ENCODE data around the gene DIP2B.

Gene DIP2B

GRCh38 chr12:50636505-50636904 lies 131.7 kb downstream of the DIP2B start:
- DNase-seq (ENCODE audit: low spot score): no peak

- no peak for DNase-seq (ENCODE audit: low spot score)
Measured at GRCh38 chr12:50637870-50638481, 133.2 kb downstream of the DIP2B start.

GRCh38 chr12:50638482-50638880 lies 133.7 kb downstream of the DIP2B start:
- no peak for DNase-seq (ENCODE audit: low spot score)

- no peak for DNase-seq (ENCODE audit: low spot score)
Measured at GRCh38 chr12:50639721-50640120, 134.9 kb downstream of the DIP2B start.

GRCh38 chr12:50640321-50640939 lies 135.6 kb downstream of the DIP2B start:
- no peak for DNase-seq (ENCODE audit: low spot score)

GRCh38 chr12:50641566-50641965 lies 136.8 kb downstream of the DIP2B start:
- no peak for DNase-seq (ENCODE audit: low spot score)

- no peak for DNase-seq (ENCODE audit: low spot score)
Measured at GRCh38 chr12:50642035-50642451, 137.3 kb downstream of the DIP2B start.

- DNase-seq (ENCODE audit: low spot score): no peak
Measured at GRCh38 chr12:50642761-50643160, 138.0 kb downstream of the DIP2B start.

- DNase-seq (ENCODE audit: low spot score): no peak
Measured at GRCh38 chr12:50647031-50647430, 142.2 kb downstream of the DIP2B start.

GRCh38 chr12:50647479-50647878 lies 142.7 kb downstream of the DIP2B start:
- no peak for DNase-seq (ENCODE audit: low spot score)

- DNase-seq (ENCODE audit: low spot score): no peak
Measured at GRCh38 chr12:50650285-50650684, 145.5 kb downstream of the DIP2B start.

- no peak for DNase-seq (ENCODE audit: low spot score)
Measured at GRCh38 chr12:50655374-50655921, 150.7 kb downstream of the DIP2B start.

GRCh38 chr12:50659260-50659659 lies 154.5 kb downstream of the DIP2B start:
- no peak for DNase-seq (ENCODE audit: low spot score)

- no peak for DNase-seq (ENCODE audit: low spot score)
Measured at GRCh38 chr12:50659690-50660424, 155.1 kb downstream of the DIP2B start.

- no peak for DNase-seq (ENCODE audit: low spot score)
Measured at GRCh38 chr12:50660425-50660822, 155.6 kb downstream of the DIP2B start.

- DNase-seq (ENCODE audit: low spot score): no peak
Measured at GRCh38 chr12:50661300-50662115, 156.7 kb downstream of the DIP2B start.

- no peak for DNase-seq (ENCODE audit: low spot score)
Measured at GRCh38 chr12:50662116-50662510, 157.3 kb downstream of the DIP2B start.

GRCh38 chr12:50665170-50665569 lies 160.4 kb downstream of the DIP2B start:
- DNase-seq (ENCODE audit: low spot score): no peak

- no peak for DNase-seq (ENCODE audit: low spot score)
Measured at GRCh38 chr12:50665609-50666008, 160.8 kb downstream of the DIP2B start.

GRCh38 chr12:50666023-50666422 lies 161.2 kb downstream of the DIP2B start:
- no peak for DNase-seq (ENCODE audit: low spot score)

- no peak for DNase-seq (ENCODE audit: low spot score)
Measured at GRCh38 chr12:50672158-50672557, 167.4 kb downstream of the DIP2B start.

GRCh38 chr12:50676756-50677155 lies 172.0 kb downstream of the DIP2B start:
- DNase-seq (ENCODE audit: low spot score): no peak
